ENCODE results near the gene CD79B. TPM values are rescaled to one million over a fixed set of nuclear protein-coding genes. Genes with fewer than 3 reads are reported as not detected.

CD79B gene
- total RNA-seq, 1 donor from 2014 or later, result 8.9 TPM

GRCh38 chr17:63955791-63956190, 23.7 kb upstream of the CD79B start:
- intact Hi-C loops (cut with DNase I), result no loop called here
- ATAC-seq (ENCODE audit: poor library complexity), result no peak
- DNase-seq, result no peak

- DNase-seq (no peak), ATAC-seq (ENCODE audit: poor library complexity) (no peak)
- intact Hi-C loops (cut with DNase I), result no loop called here
These were observed 23.1 kb upstream of the CD79B start for GRCh38 chr17:63955232-63955631.

GRCh38 chr17:63954402-63955063, 22.4 kb upstream of the CD79B start:
- peak; percentile 54 for ATAC-seq (ENCODE audit: poor library complexity)
- no peak for DNase-seq
- intact Hi-C loops (cut with DNase I), result no loop called here

- ATAC-seq (ENCODE audit: poor library complexity), result no peak
- no peak for DNase-seq
- intact Hi-C loops (cut with DNase I), result no loop called here
These were observed 19.1 kb upstream of the CD79B start for GRCh38 chr17:63950940-63951907.

- intact Hi-C loops (cut with DNase I), result no loop called here
- DNase-seq, result no peak
- ATAC-seq (ENCODE audit: poor library complexity), result no peak
These were observed 17.6 kb upstream of the CD79B start for GRCh38 chr17:63949576-63950250.

- DNase-seq (no peak), ATAC-seq (ENCODE audit: poor library complexity) (no peak)
- intact Hi-C loops (cut with DNase I), result no loop called here
These were observed 16.4 kb upstream of the CD79B start for GRCh38 chr17:63948521-63948920.

- intact Hi-C loops (cut with DNase I), result no loop called here
- DNase-seq (no peak), ATAC-seq (ENCODE audit: poor library complexity) (no peak)
These were observed 15.7 kb upstream of the CD79B start for GRCh38 chr17:63947711-63948330.

- ATAC-seq (ENCODE audit: poor library complexity) (peak; percentile 72), DNase-seq (no peak)
- intact Hi-C loops (cut with DNase I), result no loop called here
These were observed 14.6 kb upstream of the CD79B start for GRCh38 chr17:63946440-63947363.

GRCh38 chr17:63945784-63946439, 13.8 kb upstream of the CD79B start:
- DNase-seq, result no peak
- intact Hi-C loops (cut with DNase I), result no loop called here
- no peak for ATAC-seq (ENCODE audit: poor library complexity)

GRCh38 chr17:63944736-63945499, 12.8 kb upstream of the CD79B start:
- intact Hi-C loops (cut with DNase I), result no loop called here
- DNase-seq, result no peak
- ATAC-seq (ENCODE audit: poor library complexity), result no peak

GRCh38 chr17:63943745-63944144, 11.6 kb upstream of the CD79B start:
- intact Hi-C loops (cut with DNase I), result no loop called here
- DNase-seq (no peak), ATAC-seq (ENCODE audit: poor library complexity) (no peak)

- intact Hi-C loops (cut with DNase I), result no loop called here
- ATAC-seq (ENCODE audit: poor library complexity), result no peak
- no peak for DNase-seq
These were observed 10.3 kb upstream of the CD79B start for GRCh38 chr17:63942309-63942985.

- DNase-seq (no peak), ATAC-seq (ENCODE audit: poor library complexity) (no peak)
- intact Hi-C loops (cut with DNase I), result no loop called here
These were observed 9.6 kb upstream of the CD79B start for GRCh38 chr17:63941751-63942150.

GRCh38 chr17:63941162-63941561, 9.0 kb upstream of the CD79B start:
- intact Hi-C loops (cut with DNase I), result no loop called here
- no peak for DNase-seq

GRCh38 chr17:63940584-63940983, 8.5 kb upstream of the CD79B start:
- ATAC-seq (ENCODE audit: poor library complexity), result no peak
- DNase-seq, result no peak
- intact Hi-C loops (cut with DNase I), result no loop called here

More at GRCh38 chr17:63941162-63941561, 9.0 kb upstream of the CD79B start:
- ATAC-seq (ENCODE audit: poor library complexity), result no peak

GRCh38 chr17:63939884-63940283, 7.8 kb upstream of the CD79B start:
- ATAC-seq (ENCODE audit: poor library complexity) (no peak), DNase-seq (no peak)
- intact Hi-C loops (cut with DNase I), result no loop called here
